Ecto neural progenitor cell (in vitro differentiated cells): ENCODE measurements around the gene CHST11.

ENCODE experiments used
- DNase-seq: peaks from one replicate; pipeline ENCODE4 v3.0.0-alpha.2; 2018; ENCODE audit warnings: low spot score

CHST11 gene

DNA sequence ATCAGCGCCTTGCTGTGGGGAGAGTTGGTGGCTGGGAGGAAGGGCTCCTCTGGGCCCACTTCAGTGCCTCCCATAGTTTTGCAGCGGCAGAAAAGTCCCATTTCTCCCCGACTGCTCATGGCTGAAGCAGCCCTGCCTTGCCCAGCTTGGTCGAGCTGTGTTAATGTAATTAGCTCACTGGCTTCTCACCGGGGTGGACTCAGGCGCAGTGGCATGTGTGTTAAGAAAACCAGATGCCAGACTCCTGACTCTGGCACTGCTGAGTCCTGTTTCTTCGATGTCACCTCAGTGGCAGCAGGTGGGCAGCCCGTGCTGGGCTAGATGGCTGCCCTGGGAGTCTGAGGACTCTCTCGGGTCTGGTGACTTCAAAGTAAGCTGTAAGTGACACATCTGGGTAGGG lies 47.4 kb downstream of the CHST11 start:
- no peak for DNase-seq

DNA sequence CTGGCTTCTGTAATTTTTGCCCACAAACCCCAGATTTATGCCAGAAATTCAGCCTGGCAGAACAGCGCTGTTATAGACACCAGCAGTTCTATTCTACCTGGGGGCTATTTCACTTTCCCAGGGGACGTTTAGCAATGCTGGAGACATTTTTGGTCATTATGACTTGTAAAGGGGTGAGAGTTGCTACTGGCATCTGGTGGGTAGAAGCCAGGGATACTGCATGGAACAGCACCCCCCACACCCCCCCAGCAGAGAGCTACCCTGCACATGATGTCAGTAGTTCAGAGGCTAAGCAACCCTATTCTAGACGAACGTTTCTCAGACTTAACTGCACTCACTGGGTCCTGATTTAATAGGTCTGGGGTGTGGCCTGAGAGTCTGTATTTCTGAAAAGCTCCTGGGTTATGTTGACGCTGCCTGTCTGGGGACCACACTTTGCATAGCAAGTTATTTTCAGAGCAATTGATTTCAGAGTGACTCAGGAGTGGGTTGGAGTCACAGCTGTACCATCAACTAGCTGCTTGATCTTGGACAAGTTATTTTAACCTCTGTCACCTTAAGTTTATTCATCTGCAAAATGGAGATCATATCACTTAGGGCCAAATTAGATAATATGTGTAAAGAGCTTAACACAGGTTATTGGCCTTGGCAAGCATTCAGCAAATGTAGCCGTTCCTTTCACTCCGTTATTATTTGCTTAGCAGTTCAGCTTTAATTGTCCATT lies 48.5 kb downstream of the CHST11 start:
- no peak for DNase-seq

DNA sequence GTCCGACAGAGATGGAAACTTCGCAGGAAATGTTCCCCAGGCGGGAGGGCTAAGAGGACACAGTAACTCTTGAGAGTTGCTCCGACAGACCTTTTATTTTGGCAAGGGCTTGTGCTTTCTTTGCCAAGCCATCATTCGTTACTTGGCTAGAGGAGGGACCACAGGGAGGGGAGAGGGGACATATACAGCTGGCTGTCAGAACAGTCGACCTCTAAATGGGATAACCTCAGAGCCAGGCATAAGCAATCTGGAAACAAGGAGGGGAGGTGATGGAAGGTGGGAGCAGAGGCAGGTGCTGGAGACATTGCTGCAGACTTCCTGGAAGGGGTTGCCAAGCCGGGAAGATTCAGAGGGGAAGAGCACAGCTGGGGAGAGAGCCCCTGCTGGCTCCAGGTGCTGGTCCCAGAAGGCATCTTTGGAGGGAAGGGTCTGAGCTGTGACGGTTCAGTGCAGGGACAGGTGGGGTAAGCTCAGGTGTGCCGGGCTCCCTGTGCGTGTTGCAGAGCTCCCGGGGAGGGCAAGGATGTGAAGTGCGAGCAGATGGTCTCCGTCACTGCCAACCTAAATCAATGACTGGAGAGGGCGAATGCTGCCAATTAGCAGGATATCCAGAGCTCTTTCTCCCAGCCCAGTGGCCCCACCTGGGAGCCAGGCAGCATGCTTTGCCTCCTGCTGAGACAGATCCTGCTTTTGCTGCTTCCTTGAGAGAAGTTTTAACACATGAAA lies 50.1 kb downstream of the CHST11 start:
- DNase-seq: no peak

DNA sequence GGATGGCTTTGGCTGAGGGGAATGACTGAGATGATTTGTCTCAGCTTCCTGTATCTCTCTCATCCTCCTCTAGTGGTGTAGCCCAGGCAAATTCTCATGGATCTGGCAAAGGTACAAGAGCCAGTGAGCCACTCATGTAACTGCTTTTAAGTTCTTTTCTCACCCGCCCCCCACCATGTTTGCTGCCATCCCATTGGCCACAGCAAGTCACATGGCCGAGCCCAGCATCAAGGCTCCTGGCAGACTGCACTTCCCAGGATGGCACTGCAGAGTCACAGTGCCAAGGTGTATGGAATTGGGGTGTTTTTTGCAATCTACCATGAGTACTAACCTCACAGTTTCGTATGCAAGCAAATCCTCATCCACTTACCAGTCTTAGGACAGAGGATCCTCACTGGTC lies 50.9 kb downstream of the CHST11 start:
- no peak for DNase-seq

DNA sequence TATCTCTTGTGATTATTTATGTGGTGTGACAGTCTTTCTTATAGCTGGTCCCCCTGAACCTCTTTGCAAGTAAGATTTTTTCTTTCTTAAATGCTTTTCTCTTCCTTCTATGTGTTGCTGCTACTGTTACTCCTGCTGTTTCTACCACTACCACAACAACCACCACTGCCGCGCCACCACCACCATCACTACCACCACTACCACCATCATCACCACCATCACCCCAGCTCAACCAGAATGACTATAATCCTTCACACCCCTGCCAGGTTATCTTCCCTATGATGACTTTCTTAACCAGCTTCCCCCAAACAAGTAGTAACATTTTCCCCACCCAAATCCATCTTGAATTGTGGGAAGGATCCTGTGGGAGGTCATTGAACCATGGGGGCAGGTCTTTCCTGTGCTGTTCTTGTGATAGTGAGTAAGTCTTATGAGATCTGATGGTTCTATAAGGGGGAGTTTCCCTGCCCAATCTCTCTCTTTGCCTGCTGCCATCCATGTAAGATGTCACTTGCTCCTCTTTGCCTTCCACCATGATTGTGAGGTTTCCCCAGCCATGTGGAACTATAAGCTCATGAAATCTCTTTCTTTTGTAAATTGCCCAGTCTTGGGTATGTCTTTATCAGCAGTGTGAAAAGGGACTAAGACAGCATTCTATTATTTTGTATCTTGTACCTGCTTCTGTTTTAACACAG lies 52.2 kb downstream of the CHST11 start:
- DNase-seq: no peak

DNA sequence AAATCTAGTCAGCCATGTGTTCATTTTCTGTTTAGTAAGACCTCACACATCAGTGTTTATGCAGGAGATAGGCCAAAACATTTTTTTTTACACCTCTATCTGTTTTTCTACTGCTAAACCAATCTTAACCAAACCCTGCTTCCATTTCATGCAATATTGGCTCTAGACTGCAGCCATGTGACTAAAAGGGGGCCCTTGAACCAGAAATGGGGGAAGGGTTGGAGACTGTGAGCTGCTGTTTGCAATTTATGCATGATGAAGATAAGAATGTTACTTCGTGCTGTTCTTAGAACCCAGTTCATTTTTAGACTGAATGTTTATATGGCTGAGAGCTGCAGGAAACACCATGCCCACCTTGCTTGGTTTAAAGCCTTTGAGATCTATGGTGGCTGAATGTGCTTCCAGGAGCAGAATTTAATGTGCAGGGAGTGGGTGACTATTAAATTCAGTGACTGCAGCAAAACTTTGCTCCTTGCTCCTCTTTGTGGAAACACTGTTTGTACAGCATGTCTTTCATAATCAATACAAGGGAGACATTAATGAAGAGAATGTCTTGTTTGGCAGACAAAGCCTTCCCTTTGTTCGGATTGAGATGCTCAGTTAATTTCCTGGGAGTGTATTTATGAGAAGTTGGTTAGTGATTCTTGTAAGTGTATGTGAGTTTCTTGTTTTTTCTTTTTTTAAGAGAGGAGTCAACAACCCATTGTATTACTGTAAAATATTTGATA lies 53.6 kb downstream of the CHST11 start:
- DNase-seq: no peak

DNA sequence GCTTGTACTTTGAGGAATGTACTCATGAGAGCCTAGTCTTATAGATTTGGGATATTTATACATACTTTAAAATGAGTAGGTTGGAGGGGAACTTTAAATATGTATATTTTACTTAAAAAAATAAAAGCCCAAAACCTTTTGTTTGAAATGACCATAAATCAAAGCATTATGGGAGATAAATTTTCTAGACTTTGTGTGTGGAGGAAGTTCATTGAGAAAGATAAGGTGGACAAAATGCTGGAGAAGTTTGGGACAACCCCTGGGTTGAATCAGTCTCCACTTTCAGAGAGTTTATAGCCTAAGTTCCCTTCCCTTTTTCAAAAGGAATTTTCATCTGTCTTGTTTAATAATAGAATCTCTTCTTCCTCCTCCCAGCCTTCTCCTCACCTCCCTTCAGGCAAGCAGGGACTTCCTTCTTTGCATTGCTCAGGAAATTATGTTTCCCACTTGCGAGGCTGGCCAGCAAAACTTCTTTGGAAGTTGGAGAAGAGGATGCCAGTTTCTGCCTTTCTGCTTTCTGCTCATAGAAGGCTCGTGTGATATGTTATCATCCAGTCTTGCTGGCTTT lies 54.2 kb downstream of the CHST11 start:
- no peak for DNase-seq

DNA sequence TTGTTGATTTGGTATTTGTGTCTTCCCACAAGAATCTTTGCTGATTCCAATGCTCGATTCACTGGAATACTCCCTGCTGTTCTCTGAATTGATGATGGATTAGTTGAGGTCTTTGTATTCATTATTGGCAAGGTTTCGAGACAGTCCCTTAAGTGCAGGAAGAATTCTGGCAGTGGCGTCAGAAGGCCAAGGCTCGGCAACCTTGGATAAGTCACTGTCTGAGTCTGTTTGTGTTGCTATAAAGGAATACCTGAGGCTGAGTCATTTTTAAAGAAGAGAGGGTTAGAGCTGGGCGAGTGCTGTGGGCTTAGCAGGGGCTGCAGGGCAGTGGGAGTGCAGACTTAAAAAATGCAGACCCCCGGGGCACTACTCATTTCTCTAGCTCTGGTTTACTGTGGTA lies 56.9 kb downstream of the CHST11 start:
- no peak for DNase-seq

DNA sequence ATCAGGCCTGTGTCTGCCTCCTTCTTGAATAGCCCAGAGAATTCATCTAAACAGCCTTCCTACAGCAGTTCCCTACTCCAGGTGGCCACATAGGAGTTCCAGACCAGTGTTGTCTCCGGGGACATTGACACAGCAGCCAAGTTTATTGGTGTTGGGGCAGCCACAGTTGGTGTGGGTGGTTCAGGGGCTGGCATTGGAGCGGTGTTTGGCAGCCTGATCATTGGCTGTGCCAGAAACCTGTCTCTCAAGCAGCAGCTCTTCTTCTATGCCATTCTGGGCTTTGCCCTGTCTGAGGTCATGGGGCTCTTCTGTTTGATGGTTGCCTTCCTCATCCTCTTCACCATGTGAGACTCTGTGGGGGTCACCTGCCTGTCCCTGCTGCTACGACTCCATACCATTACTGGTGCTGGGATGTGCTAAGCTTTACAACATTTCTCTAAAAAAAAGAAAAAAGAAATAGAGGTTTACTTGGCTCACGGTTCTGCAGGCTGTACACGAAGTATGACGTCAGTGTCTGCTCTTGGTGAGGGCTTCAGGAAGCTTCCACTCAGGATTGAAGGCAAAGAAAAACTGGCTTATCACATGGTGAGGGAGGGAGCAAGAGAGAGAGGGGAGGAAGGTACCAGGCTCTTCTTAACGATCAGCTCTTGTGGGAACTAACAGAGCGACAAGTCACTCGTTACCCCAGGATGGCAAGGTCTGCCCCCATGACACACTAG lies 57.5 kb downstream of the CHST11 start:
- no peak for DNase-seq

DNA sequence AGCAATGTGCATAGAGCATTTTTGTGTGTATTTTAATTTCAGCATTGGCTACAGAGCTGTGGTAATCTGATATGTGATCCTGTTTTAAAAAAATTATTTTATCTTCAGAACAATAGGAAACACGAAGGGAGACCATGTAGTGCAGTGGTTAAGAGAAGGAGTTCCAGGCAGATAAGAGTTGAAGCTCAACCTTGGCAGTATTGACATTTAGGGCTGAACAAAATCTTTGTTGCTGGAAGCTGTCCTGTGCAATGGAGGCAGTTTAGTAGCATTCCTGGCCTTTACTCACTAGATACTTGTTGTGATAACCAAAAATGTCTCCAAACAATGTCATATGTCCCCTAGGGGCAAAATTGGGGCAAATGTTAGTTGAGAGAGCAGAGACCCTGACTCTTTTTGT lies 59.2 kb downstream of the CHST11 start:
- DNase-seq: no peak

DNA sequence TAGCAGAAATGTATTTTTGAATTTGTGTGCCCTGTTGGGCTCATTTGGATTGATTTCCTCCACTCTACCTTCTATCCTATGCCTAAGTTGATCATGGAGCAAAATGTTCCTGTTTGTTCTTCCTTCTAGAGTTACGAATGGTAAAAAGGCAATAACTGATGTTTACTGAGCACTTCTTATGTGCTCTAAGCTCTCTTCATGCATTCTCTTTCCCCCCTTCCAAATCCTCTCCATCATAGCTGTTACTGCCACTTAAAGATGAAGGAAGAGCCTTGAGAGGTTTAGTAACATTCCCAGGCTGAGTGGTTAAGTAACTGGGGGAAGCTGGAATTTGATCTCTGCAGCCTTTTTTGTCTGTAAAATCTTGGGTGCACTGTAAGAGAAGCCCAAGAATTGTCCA lies 60.1 kb downstream of the CHST11 start:
- DNase-seq: no peak

DNA sequence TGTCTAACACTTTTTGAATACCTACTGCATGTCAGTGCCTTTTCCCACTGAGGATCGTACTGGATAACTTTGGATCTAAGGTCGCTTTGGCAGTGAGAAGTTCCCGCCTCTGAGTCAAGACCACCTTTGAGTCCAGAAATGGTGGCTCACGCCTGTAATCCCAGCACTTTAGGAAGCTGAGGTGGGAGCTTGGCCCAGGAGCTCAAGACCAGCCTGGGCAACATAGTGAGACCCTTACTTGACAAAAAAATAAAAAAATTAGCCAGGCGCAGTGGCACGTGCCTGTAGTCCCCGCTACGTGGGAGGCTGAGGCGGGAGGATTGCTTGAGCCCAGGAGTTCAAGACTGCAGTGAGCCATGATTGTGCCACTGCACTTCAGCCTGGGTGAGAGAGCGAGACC lies 61.1 kb downstream of the CHST11 start:
- no peak for DNase-seq

DNA sequence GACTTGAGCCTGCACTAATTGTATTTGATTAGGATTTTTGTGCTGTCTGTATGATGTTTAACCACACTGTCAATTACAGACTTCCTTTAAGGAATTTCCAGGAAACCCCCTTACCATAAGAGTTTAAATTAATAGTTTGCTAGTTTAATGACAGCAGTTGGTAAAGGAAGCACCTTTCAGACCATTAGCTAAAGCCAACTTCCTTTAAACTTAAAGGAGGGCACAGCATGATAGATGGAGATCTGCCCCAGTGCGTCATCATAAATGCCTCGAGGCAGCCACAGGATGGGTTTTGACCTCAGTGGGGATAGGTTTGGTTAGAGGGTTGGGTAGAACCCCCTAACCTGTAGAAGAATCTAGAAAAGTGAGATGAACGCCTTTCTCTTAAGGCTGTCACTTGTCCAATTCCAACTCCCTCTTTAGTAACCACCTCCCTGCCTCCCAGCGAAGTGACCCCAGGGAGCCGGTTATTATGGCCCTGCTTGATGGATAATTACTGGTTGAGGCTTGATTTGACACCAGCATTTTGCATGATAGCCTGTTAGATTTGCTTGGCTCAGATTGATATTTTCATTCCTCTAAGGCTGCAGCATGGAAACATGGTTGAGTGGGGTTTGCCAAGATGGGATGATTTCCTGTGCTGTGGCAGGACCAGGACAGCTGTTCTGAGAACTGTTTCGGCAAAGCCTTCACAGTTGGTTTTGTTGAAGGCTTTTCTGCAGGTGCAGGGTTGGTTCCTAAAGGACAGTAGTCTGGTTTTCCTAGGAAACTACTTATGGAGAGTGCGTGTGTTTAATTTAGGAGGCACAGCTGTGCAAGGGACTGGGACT lies 62.7 kb downstream of the CHST11 start:
- no peak for DNase-seq

DNA sequence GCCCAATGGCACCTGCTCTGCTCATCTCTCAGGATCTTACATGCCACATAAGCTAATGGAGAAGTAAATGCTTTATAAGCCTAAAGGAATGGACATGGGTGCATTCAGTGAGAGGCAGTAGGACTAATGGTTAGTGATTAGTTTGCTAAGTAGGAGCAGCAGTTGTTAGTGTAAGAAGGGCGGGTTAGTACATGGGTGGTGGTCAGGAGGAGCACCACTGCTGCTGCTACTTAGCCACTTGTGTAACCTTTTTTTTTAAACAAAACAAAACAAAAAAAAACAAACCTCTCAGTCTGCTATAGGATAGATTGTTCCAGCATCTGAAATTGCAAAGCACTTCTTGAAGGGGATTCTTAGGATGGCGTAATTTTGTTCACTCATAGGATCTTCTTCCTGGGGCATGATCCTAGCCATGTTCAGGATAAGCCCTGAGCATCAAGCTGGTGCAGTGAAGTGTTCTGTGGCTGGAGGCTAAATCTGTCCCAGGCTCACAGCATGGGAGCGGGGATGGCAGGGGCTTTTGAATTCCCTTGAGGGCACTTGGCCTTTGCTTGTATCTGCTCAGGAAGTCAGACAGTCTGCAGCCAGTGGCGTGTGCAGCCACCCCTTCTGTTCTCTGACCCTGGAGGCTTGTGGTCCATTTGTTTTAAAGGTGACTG lies 63.6 kb downstream of the CHST11 start:
- DNase-seq: no peak

DNA sequence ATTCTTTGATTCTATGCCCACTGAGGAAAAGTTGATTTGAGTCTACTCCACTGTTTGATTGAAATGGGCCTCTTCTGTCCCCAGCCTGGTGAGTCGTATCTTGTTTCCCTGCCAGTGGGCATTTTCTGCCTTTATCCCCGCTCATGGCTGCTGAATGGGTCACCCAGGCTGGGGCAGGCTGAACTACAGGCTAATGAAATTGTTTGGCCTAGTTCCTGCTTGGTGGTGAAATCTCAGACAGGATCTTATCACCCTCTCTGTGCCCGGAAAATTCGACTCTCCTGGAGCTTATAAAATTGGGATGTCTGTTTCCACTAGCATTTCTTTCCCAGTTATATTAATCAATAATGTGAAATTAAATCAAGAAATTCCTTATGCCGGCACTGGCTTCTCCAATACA lies 65.0 kb downstream of the CHST11 start:
- no peak for DNase-seq

DNA sequence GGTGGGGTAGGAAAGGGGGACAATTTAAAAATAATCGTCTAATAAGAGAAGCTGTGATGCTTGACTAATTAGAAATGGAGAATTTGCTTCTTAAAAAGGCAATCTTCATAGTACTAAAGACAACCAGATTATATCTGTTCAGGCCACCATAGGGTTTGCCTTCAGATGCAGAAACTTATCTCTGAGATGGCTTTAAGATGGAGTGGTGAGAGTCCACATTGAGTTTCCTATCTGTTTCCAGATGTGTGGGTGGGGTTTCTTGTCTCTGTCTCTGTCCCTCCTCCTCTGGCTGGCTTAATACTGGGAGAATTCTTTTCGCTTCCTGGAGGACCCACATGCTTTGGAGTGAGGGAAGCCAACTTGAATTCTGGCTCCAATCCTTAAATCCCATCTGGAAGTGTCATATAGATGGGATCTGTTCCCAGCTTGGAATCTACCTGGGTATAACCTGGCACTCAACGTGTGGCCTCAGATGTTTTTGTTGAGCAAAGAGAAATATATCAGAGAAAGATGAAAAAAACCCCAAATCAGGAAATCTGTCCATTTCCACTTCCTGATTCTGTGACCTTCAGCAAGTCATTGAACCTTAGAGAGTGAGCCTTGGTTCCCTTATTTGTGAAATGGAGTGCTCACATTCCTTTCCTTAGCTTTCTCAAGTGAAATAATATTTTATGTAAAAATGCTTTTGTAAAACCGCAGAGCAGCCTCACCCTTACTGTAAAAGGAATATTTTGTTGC lies 66.4 kb downstream of the CHST11 start:
- no peak for DNase-seq

DNA sequence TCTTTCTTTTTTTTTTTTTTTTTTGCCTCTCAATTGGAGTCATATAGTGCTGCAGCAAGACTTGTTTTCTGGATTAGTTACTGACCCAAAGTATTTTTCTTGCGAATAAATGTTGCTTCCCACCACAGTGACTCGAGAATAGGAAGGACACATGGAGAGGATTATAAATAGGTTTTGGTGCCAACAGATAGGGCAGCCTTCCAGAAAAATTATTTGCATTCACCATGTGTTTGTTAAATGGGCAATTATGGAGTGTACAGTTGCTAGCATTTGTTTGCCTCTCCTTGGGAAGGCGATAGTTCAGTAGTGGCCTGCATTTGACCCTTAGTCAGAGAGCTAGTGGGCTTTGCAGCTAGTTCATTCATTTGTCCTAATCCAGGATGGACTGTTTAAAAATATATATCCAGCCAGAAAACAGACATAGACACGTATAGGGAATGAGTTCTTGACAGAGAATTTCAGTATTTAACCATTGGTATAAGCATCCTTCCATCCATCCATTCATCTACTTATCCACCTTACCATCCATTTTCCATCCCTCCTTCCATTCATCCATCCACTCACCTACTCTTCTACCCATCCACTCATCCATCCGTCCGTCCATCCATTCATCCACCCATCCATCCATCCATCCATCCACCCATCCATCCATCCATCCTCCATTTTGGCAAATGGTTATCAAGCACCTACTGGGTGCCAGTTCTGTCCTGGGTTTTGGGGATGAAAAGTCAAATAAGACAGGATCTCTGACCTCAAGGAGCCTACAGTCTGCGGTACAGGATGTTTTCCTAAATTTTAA lies 67.5 kb downstream of the CHST11 start:
- no peak for DNase-seq

DNA sequence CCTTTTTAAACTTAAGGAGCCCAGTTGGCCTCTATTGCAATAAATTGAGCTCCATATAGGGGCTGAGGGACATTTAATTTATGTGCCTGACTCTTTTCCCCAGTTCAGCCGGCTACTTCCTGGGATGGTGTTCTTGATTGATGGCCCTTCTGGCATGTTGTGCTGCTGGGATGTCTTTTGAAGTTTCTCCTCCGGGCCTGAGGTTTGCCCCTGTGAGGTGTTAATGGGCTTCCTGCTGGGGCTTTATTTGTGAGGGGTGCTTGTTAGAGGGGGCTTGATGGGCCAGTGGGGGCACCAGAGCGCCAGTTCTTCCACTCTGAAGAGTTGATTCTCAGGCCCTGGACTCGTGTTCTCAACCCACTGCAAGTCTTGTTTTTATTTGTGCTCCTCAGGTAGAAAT lies 69.6 kb downstream of the CHST11 start:
- DNase-seq: no peak

DNA sequence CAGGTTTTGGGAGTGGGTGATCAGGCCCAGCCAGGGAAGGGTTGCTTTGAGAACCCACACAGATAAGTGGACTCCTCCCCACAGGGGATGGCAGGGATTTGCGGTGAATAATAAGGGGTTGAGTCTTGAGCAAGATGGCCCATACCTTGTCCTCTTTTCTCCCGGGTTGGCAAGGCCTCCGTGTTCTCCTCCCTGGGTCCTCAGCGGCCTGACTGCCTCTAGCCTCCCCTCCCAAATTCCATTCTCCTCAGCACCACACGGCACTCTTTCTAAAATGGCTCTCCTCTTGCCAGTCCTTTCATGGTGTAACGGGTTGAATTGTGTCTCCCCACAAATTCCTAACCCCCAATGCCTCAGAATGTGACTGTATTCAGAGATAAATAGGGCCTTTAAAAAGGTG lies 70.0 kb downstream of the CHST11 start:
- no peak for DNase-seq
